Lower leg skin (tissue), 3 donors: ENCODE results near the gene RAB4B.

ENCODE experiments used
- POLR2A ChIP-seq, 2 donors: fragments of 450-650 bp; IDR thresholded peaks; one replicate each; pipeline ENCODE4 v1.6.1; 2016 to 2017; ENCODE audit warnings: antibody characterized with exemption in 2 of 2, mild to moderate bottlenecking in 1 of 2, moderate library complexity in 1 of 2
- TF ChIP-seq, protein P1 (sequence below), 3 donors: fragments of 450-650 bp; IDR thresholded peaks; one replicate each; pipeline ENCODE4 v1.5.1; 2016; ENCODE audit warnings: antibody characterized with exemption in 3 of 3, mild to moderate bottlenecking in 3 of 3, moderate library complexity in 2 of 3

DNA sequence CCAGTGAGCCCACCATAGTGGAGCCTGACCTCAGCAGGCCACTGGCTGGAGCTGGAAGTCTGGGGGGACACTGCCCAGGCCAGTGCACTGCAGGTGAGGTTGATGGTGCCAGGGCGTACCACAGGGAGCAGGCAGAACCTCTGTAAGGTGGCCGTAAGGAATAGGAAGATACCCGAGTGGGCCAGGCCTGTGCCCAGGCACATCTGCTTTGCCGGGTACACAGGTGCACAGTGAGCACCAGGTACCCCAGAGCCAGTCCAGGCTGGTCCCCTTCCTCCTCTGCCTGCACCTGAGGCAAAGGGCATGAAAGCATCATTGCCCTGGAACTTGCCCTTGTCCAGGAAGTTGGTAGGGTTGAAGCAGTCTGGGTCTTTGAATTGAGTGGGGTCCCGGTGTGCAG lies 30.4 kb downstream of the RAB4B start:
- TF ChIP-seq, protein P1, sequence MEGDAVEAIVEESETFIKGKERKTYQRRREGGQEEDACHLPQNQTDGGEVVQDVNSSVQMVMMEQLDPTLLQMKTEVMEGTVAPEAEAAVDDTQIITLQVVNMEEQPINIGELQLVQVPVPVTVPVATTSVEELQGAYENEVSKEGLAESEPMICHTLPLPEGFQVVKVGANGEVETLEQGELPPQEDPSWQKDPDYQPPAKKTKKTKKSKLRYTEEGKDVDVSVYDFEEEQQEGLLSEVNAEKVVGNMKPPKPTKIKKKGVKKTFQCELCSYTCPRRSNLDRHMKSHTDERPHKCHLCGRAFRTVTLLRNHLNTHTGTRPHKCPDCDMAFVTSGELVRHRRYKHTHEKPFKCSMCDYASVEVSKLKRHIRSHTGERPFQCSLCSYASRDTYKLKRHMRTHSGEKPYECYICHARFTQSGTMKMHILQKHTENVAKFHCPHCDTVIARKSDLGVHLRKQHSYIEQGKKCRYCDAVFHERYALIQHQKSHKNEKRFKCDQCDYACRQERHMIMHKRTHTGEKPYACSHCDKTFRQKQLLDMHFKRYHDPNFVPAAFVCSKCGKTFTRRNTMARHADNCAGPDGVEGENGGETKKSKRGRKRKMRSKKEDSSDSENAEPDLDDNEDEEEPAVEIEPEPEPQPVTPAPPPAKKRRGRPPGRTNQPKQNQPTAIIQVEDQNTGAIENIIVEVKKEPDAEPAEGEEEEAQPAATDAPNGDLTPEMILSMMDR (IDR thresholded peaks at IDR 0.05) = no peak
- no peak for TF ChIP-seq POLR2A (IDR thresholded peaks at IDR 0.05)
